GM23248 (cell line): ENCODE measurements around the gene ZFPM1. TPM values are rescaled to one million over a fixed set of nuclear protein-coding genes. Genes with fewer than 3 reads are reported as not detected.

Source experiments
- DNase-seq: peaks from one replicate; pipeline ENCODE4 v3.0.0-alpha.2; 2015
- H2AFZ ChIP-seq: fragments of 200-600 bp; sonication (generic); 2 replicates; pipeline ENCODE4 v1.6.1; 2016; ENCODE audit warnings: antibody characterized with exemption
- H3F3A ChIP-seq: fragments of 200-600 bp; sonication (generic); 2 replicates; pipeline ENCODE4 v1.6.1; 2016; ENCODE audit warnings: mild to moderate bottlenecking, antibody characterized with exemption, mixed run types; ENCODE audit not compliant: insufficient read depth
- H3K27ac ChIP-seq: fragments of 200-600 bp; sonication (generic); 2 replicates; pipeline ENCODE4 v1.5.1; 2016; ENCODE audit warnings: mild to moderate bottlenecking
- H3K27me3 ChIP-seq: fragments of 200-600 bp; sonication (generic); replicated peaks from 2 replicates; pipeline ENCODE4 v1.6.1; 2016; ENCODE audit warnings: mild to moderate bottlenecking; ENCODE audit not compliant: insufficient read depth
- H3K36me3 ChIP-seq: fragments of 200-600 bp; sonication (generic); 2 replicates; pipeline ENCODE4 v1.6.1; 2016; ENCODE audit warnings: low read depth, mild to moderate bottlenecking
- H3K4me1 ChIP-seq: fragments of 200-600 bp; sonication (generic); 2 replicates; pipeline ENCODE4 v1.6.1; 2016; ENCODE audit warnings: mild to moderate bottlenecking; ENCODE audit not compliant: insufficient read depth
- H3K4me2 ChIP-seq: fragments of 200-600 bp; sonication (generic); one replicate; pipeline ENCODE4 v1.6.1; 2016; ENCODE audit warnings: mild to moderate bottlenecking; ENCODE audit not compliant: unreplicated experiment
- H3K4me3 ChIP-seq: fragments of 200-600 bp; sonication (generic); 2 replicates; pipeline ENCODE4 v1.5.1; 2016; ENCODE audit warnings: mild to moderate bottlenecking
- H3K79me2 ChIP-seq: fragments of 200-600 bp; sonication (generic); 2 replicates; pipeline ENCODE4 v1.6.1; 2016; ENCODE audit warnings: mild to moderate bottlenecking; ENCODE audit not compliant: insufficient read depth
- H3K9ac ChIP-seq: fragments of 200-600 bp; sonication (generic); 2 replicates; pipeline ENCODE4 v1.6.1; 2016; ENCODE audit warnings: mild to moderate bottlenecking
- H3K9me2 ChIP-seq: fragments of 200-600 bp; sonication (generic); 2 replicates; pipeline ENCODE4 v1.6.1; 2016; ENCODE audit warnings: mixed run types, mild to moderate bottlenecking, moderate library complexity; ENCODE audit not compliant: insufficient read depth
- H3K9me3 ChIP-seq: fragments of 200-600 bp; sonication (generic); one replicate; pipeline ENCODE4 v1.6.1; 2017; ENCODE audit warnings: low read depth
- H4K20me1 ChIP-seq: fragments of 200-600 bp; sonication (generic); 2 replicates; pipeline ENCODE4 v1.6.0; 2016; ENCODE audit not compliant: insufficient read depth
- EZH2 ChIP-seq: fragments of 200-600 bp; sonication (generic); IDR thresholded peaks from 2 replicates; pipeline ENCODE4 v1.6.1; 2018; ENCODE audit warnings: antibody characterized with exemption, mild to moderate bottlenecking; ENCODE audit not compliant: insufficient read depth, poor library complexity, severe bottlenecking
- EZH2phosphoT487 ChIP-seq: fragments of 200-600 bp; sonication (generic); IDR thresholded peaks from 2 replicates; pipeline ENCODE4 v1.6.1; 2018; ENCODE audit warnings: antibody characterized with exemption, moderate library complexity, mild to moderate bottlenecking, low read depth; ENCODE audit not compliant: insufficient read depth
- WGBS, 2 experiments: methylation state at CpG; one replicate each; pipeline ENCODE4 v1.1.6; 2015 to 2017; ENCODE audit warnings: low lambda C conversion rate in 2 of 2, low coverage in 1 of 2; ENCODE audit errors: missing lambda C conversion rate in 2 of 2; 5-methylcytosine and 5-hydroxymethylcytosine counted together
- in situ Hi-C: fragments of 300-500 bp; cut with MboI; formaldehyde crosslinking; loops from 2 replicates; pipeline ENCODE4 v1.15.0; 2020
- polyA plus RNA-seq: library from polyadenylated mRNA; unstranded; fragments of >200 nt; fragmentation: Nextera tagmentation; extraction: Ambion mirVana; gene quantifications from 2 replicates; pipeline ENCODE4 v1.2.1, GENCODE V29; 2016
- total RNA-seq: library from RNA; depleted of rRNA; stranded (reverse); fragments of >200 nt; shearing (Covaris generic); gene quantifications from 2 replicates; pipeline ENCODE4 v1.2.3, GENCODE V29; 2014

Gene ZFPM1
- total and polyA plus RNA-seq, 2 experiments from 2014 or later: 0.06 to 2.4 TPM

GRCh38 chr16:88459366-88460073 is 6.4 kb downstream of the ZFPM1 start:
- Histone ChIP-seq H3K27me3 (no peaks in the 10 kb centered on the region), H3K4me1 (no peaks in the 10 kb centered on the region), H3K9me3 (no peaks in the 10 kb centered on the region), H3K9ac (no peak overlapping the region), H3F3A (no peaks in the 10 kb centered on the region), H2AFZ (no peak overlapping the region), H3K4me3 (no peak overlapping the region), H3K27ac (no peak overlapping the region), H4K20me1 (no peaks in the 10 kb centered on the region), H3K79me2 (no peaks in the 10 kb centered on the region), H3K36me3 (no peaks in the 10 kb centered on the region), H3K9me2 (no peaks in the 10 kb centered on the region), H3K4me2 (no peak overlapping the region)
- 94 to 96% methylated on average over 6 to 8 of the region's 8 CpGs for WGBS, 2 experiments
- in situ Hi-C loops: loop anchor here (10.0 kb wide), 1 partner anchor 65 kb away; no protein-coding TSS in a partner anchor
- no peak for TF ChIP-seq EZH2phosphoT487
- TF ChIP-seq EZH2: no peak
- no peak for DNase-seq

- in situ Hi-C loops: no loop called here
- H3K27ac ChIP-seq: no peak overlapping the region
These were observed 7.6 kb downstream of the ZFPM1 start for GRCh38 chr16:88460496-88461330.

DNA sequence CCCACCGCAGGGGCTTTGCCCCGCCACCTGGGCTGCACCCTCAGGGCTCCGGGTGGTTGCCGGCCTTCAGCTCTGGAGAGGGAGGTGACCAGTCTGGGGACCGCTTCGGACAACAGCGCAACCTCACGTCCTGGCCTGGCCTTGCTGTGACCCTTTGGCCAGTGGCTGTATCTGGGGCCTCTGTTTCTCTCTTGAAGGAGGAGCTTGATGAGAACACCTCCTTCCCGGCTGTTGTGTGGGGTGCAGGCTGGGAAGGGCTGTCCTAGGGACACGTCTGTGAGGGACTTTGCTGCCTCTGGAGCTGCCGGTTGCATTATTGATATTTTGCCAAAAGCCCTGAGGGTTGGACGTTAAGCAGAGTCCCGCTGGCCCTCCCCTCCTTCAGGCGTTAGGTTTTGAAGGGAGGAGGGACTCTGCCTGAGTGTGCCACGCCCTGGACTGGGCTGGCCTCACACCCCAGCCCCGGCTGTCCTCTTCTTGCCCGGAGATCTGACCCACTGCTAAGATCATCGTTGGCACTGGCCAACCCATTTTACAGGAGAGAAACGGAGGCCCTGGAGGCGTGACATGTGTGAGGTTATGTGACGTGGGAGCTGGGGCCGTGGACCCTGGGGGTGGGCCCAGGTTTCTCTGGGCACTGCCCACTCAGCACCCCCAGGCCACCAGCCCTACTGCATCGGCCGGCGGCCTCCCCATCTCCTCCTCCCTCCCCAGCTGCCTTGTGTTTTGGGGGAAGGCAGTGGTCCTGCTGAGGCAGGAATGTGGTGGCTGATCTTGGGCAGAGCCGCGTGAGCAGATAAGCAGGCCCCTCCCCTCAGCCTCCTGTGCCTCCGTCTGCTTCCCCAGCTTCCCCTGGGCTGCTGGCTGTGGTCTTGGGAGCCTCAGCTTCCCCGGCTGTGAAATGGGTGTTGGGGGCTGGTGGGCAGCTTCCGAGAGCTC is 8.5 kb downstream of the ZFPM1 start:
- H3K9ac ChIP-seq: no peak overlapping the region
- H3K36me3 ChIP-seq: no peaks in the 10 kb centered on the region
- no peaks in the 10 kb centered on the region for H3K9me2 ChIP-seq
- H3K4me3 ChIP-seq: no peak overlapping the region
- TF ChIP-seq EZH2 (no peak), EZH2phosphoT487 (no peak)
- no peak overlapping the region for H2AFZ ChIP-seq
- DNase-seq: no peak
- H4K20me1 ChIP-seq: no peaks in the 10 kb centered on the region
- in situ Hi-C loops: no loop called here
- no peak overlapping the region for H3K4me2 ChIP-seq
- 68 to 70% methylated on average over 26 to 30 of the region's 30 CpGs for WGBS, 2 experiments
- no peaks in the 10 kb centered on the region for H3F3A ChIP-seq
- H3K27ac ChIP-seq: no peak overlapping the region
- no peaks in the 10 kb centered on the region for H3K4me1 ChIP-seq
- no peaks in the 10 kb centered on the region for H3K79me2 ChIP-seq
- no peaks in the 10 kb centered on the region for H3K27me3 ChIP-seq
- no peaks in the 10 kb centered on the region for H3K9me3 ChIP-seq

More at GRCh38 chr16:88460496-88461330, 7.6 kb downstream of the ZFPM1 start:
- Histone ChIP-seq H3K9ac (no peak overlapping the region), H3K27me3 (no peaks in the 10 kb centered on the region), H3K4me1 (no peaks in the 10 kb centered on the region), H3K79me2 (no peaks in the 10 kb centered on the region), H3K9me3 (no peaks in the 10 kb centered on the region), H3K36me3 (no peaks in the 10 kb centered on the region), H4K20me1 (no peaks in the 10 kb centered on the region), H3K4me2 (no peak overlapping the region), H2AFZ (no peak overlapping the region), H3K4me3 (no peak overlapping the region), H3F3A (no peaks in the 10 kb centered on the region), H3K9me2 (no peaks in the 10 kb centered on the region)
- 89 to 90% methylated on average over 9 to 32 of the region's 32 CpGs for WGBS, 2 experiments
- DNase-seq: no peak
- TF ChIP-seq EZH2phosphoT487 (no peak), EZH2 (no peak)

- TF ChIP-seq EZH2phosphoT487 (no peak), EZH2 (no peak)
- Histone ChIP-seq H3K36me3 (no peaks in the 10 kb centered on the region), H4K20me1 (no peaks in the 10 kb centered on the region), H3K4me2 (no peak overlapping the region), H3K79me2 (no peaks in the 10 kb centered on the region), H3K4me1 (no peaks in the 10 kb centered on the region), H3K27me3 (no peaks in the 10 kb centered on the region), H3K9ac (no peak overlapping the region), H2AFZ (no peak overlapping the region), H3K4me3 (no peak overlapping the region), H3F3A (no peaks in the 10 kb centered on the region), H3K27ac (no peak overlapping the region), H3K9me2 (no peaks in the 10 kb centered on the region), H3K9me3 (no peaks in the 10 kb centered on the region)
- WGBS, 2 experiments: 82 to 94% methylated on average over 10 to 12 of the region's 12 CpGs
- in situ Hi-C loops: no loop called here
- no peak for DNase-seq
These were observed 9.3 kb downstream of the ZFPM1 start for GRCh38 chr16:88462396-88462795.
